KOPT-K1 (cell line): Measurements from ENCODE around the gene P3R3URF.

Source experiments
- H3K27ac ChIP-seq: fragments of 200-600 bp; sonication (generic); 2 replicates; pipeline ENCODE4 v1.5.1; 2016; ENCODE audit warnings: antibody characterized with exemption, mild to moderate bottlenecking, low read depth, low read length; ENCODE audit not compliant: poor library complexity, severe bottlenecking
- H3K36me3 ChIP-seq: fragments of 200-600 bp; sonication (generic); 2 replicates; pipeline ENCODE4 v1.5.1; 2017; ENCODE audit warnings: antibody characterized with exemption, mild to moderate bottlenecking, low read length, moderate library complexity; ENCODE audit not compliant: insufficient read depth
- H3K9me3 ChIP-seq: fragments of 200-600 bp; sonication (generic); 2 replicates; pipeline ENCODE4 v1.5.1; 2017; ENCODE audit warnings: antibody characterized with exemption, low read length, mild to moderate bottlenecking; ENCODE audit not compliant: insufficient read depth, poor library complexity, severe bottlenecking

The P3R3URF gene

GRCh38 chr1:46169811-46170454 is 6.4 kb downstream of the P3R3URF start:
- Histone ChIP-seq H3K9me3 (no peaks in the 10 kb centered on the region), H3K36me3 (no peaks in the 10 kb centered on the region), H3K27ac (no peak overlapping the region)

- Histone ChIP-seq H3K27ac (no peak overlapping the region), H3K36me3 (no peaks in the 10 kb centered on the region), H3K9me3 (no peaks in the 10 kb centered on the region)
Observed at GRCh38 chr1:46168477-46168876, 7.8 kb downstream of the P3R3URF start.

GRCh38 chr1:46166521-46167462 is 9.5 kb downstream of the P3R3URF start:
- no peaks in the 10 kb centered on the region for H3K9me3 ChIP-seq
- no peaks in the 10 kb centered on the region for H3K36me3 ChIP-seq
- no peak overlapping the region for H3K27ac ChIP-seq

- Histone ChIP-seq H3K36me3 (no peaks in the 10 kb centered on the region), H3K9me3 (no peaks in the 10 kb centered on the region), H3K27ac (no peak overlapping the region)
Observed at GRCh38 chr1:46160212-46160611, 16.1 kb downstream of the P3R3URF start.

GRCh38 chr1:46159516-46159915 is 16.8 kb downstream of the P3R3URF start:
- Histone ChIP-seq H3K27ac (no peak overlapping the region), H3K36me3 (no peaks in the 10 kb centered on the region), H3K9me3 (no peaks in the 10 kb centered on the region)

- H3K9me3 ChIP-seq: no peaks in the 10 kb centered on the region
- no peaks in the 10 kb centered on the region for H3K36me3 ChIP-seq
- H3K27ac ChIP-seq: no peak overlapping the region
Observed at GRCh38 chr1:46158312-46159281, 17.7 kb downstream of the P3R3URF start.

- H3K27ac ChIP-seq: no peak overlapping the region
- H3K36me3 ChIP-seq: no peaks in the 10 kb centered on the region
- no peaks in the 10 kb centered on the region for H3K9me3 ChIP-seq
Observed at GRCh38 chr1:46157916-46158311, 18.4 kb downstream of the P3R3URF start.

- no peak overlapping the region for H3K27ac ChIP-seq
- no peaks in the 10 kb centered on the region for H3K9me3 ChIP-seq
- no peaks in the 10 kb centered on the region for H3K36me3 ChIP-seq
Observed at GRCh38 chr1:46153732-46154131, 22.6 kb downstream of the P3R3URF start.

- H3K9me3 ChIP-seq: no peaks in the 10 kb centered on the region
- H3K36me3 ChIP-seq: no peaks in the 10 kb centered on the region
- no peak overlapping the region for H3K27ac ChIP-seq
Observed at GRCh38 chr1:46153228-46153627, 23.1 kb downstream of the P3R3URF start.

GRCh38 chr1:46152016-46152415 is 24.3 kb downstream of the P3R3URF start:
- no peaks in the 10 kb centered on the region for H3K36me3 ChIP-seq
- H3K27ac ChIP-seq: no peak overlapping the region
- no peaks in the 10 kb centered on the region for H3K9me3 ChIP-seq

GRCh38 chr1:46150085-46150484 is 26.2 kb downstream of the P3R3URF start:
- Histone ChIP-seq H3K27ac (no peak overlapping the region), H3K36me3 (no peaks in the 10 kb centered on the region), H3K9me3 (no peaks in the 10 kb centered on the region)

GRCh38 chr1:46148318-46148717 is 28.0 kb downstream of the P3R3URF start:
- H3K9me3 ChIP-seq: no peaks in the 10 kb centered on the region
- H3K36me3 ChIP-seq: no peaks in the 10 kb centered on the region
- H3K27ac ChIP-seq: no peak overlapping the region

GRCh38 chr1:46137916-46138315 is 38.4 kb downstream of the P3R3URF start:
- no peaks in the 10 kb centered on the region for H3K9me3 ChIP-seq
- no peaks in the 10 kb centered on the region for H3K36me3 ChIP-seq
- H3K27ac ChIP-seq: no peak overlapping the region

GRCh38 chr1:46136711-46137110 is 39.6 kb downstream of the P3R3URF start:
- Histone ChIP-seq H3K9me3 (no peaks in the 10 kb centered on the region), H3K27ac (no peak overlapping the region)

More at GRCh38 chr1:46136711-46137110, 39.6 kb downstream of the P3R3URF start:
- H3K36me3 ChIP-seq: no peaks in the 10 kb centered on the region
